ENCODE results near the gene SCYL2. TPM values are rescaled to one million over a fixed set of nuclear protein-coding genes. Genes with fewer than 3 reads are reported as not detected.

SCYL2 gene
- total RNA-seq, 1 donor from 2014 or later: 53.9 TPM

DNA sequence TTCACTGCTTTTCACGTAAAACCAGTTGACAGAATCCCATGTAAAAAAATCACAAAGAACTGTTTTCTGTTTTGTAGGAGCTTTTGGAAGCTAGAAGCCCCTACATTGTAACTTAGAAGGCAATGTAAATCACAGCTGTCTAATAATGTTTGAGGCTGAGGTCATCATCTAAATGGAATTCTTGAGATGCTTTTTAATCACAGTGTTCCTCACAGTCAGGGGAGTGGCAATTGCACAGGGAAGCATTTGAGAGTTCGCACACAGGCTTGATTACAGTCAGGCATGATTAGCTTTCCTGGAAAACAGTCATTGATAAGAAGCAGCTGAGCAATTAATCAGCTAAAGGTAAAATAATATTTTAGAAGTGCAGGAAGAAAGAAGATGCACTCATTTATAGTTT lies 92.8 kb downstream of the SCYL2 start:
- H3K27ac Mint-ChIP-seq (ENCODE audit: unreplicated experiment): no peak overlapping the region
- TF ChIP-seq, protein P1, sequence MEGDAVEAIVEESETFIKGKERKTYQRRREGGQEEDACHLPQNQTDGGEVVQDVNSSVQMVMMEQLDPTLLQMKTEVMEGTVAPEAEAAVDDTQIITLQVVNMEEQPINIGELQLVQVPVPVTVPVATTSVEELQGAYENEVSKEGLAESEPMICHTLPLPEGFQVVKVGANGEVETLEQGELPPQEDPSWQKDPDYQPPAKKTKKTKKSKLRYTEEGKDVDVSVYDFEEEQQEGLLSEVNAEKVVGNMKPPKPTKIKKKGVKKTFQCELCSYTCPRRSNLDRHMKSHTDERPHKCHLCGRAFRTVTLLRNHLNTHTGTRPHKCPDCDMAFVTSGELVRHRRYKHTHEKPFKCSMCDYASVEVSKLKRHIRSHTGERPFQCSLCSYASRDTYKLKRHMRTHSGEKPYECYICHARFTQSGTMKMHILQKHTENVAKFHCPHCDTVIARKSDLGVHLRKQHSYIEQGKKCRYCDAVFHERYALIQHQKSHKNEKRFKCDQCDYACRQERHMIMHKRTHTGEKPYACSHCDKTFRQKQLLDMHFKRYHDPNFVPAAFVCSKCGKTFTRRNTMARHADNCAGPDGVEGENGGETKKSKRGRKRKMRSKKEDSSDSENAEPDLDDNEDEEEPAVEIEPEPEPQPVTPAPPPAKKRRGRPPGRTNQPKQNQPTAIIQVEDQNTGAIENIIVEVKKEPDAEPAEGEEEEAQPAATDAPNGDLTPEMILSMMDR (IDR thresholded peaks at IDR 0.05): no peak
- H3K27me3 Mint-ChIP-seq (ENCODE audit: low read depth): peaks cover 40% of the 10 kb centered on the region
- H3K9me3 Mint-ChIP-seq (ENCODE audit: low read depth): no peaks in the 10 kb centered on the region
- no peak overlapping the region for H3K4me3 Mint-ChIP-seq (ENCODE audit: unreplicated experiment)
- DNase-seq (ENCODE audit: low spot score): no peak
- peaks cover 4% of the 10 kb centered on the region for H3K4me1 Mint-ChIP-seq (ENCODE audit: low read depth)
- no peaks in the 10 kb centered on the region for H3K36me3 Mint-ChIP-seq (ENCODE audit: low read depth)

DNA sequence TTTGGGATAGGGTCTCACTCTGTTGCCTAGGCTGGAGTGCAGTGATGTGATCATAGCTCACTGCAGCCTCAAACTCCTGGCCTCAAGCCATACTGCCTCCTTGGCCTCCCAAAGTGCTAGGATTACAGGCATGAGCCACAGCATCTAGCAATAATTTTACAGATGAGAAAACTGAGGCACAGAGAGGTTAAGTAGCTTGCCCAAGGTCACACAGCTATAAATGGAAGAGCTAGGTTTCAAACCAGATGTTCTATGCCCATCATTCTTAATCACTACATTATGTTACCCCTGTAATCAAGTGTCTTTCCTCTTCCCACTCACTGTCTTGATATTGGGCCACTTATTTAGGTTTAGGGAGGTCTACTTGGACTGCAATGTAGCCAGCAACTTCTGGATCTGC lies 93.5 kb downstream of the SCYL2 start:
- H3K36me3 Mint-ChIP-seq (ENCODE audit: low read depth): no peaks in the 10 kb centered on the region
- H3K4me3 Mint-ChIP-seq (ENCODE audit: unreplicated experiment): no peak overlapping the region
- no peak for DNase-seq (ENCODE audit: low spot score)
- H3K4me1 Mint-ChIP-seq (ENCODE audit: low read depth): peaks cover 4% of the 10 kb centered on the region
- H3K27me3 Mint-ChIP-seq (ENCODE audit: low read depth): peaks cover 37% of the 10 kb centered on the region
- TF ChIP-seq, protein P1 (IDR thresholded peaks at IDR 0.05): no peak
- no peak overlapping the region for H3K27ac Mint-ChIP-seq (ENCODE audit: unreplicated experiment)
- no peaks in the 10 kb centered on the region for H3K9me3 Mint-ChIP-seq (ENCODE audit: low read depth)

DNA sequence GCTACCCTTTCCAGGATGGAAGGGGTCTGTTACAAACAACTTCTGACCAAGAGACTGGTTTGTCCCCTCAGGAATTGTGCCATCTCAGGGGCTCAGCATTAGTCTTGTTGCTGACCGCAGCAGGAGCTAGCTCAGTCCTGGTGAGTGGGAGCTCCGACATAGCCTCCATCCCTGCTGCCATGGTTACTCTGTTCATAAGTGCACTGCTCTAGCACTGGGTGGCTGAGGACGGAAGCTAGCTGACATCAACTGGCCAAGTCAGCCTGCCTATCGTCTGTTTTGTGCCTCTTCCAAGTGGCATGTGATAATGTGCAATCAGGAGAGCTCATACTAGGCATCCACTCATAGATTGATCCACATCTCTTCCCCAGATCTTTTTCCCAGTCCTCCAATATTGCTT lies 97.3 kb downstream of the SCYL2 start:
- TF ChIP-seq, protein P1 (IDR thresholded peaks at IDR 0.05): no peak
- no peak for DNase-seq (ENCODE audit: low spot score)
- Mint-ChIP-seq H3K27ac (ENCODE audit: unreplicated experiment) (no peak overlapping the region), H3K4me3 (ENCODE audit: unreplicated experiment) (no peak overlapping the region), H3K27me3 (ENCODE audit: low read depth) (peaks cover 21% of the 10 kb centered on the region), H3K36me3 (ENCODE audit: low read depth) (no peaks in the 10 kb centered on the region), H3K4me1 (ENCODE audit: low read depth) (peaks cover 4% of the 10 kb centered on the region), H3K9me3 (ENCODE audit: low read depth) (no peaks in the 10 kb centered on the region)

DNA sequence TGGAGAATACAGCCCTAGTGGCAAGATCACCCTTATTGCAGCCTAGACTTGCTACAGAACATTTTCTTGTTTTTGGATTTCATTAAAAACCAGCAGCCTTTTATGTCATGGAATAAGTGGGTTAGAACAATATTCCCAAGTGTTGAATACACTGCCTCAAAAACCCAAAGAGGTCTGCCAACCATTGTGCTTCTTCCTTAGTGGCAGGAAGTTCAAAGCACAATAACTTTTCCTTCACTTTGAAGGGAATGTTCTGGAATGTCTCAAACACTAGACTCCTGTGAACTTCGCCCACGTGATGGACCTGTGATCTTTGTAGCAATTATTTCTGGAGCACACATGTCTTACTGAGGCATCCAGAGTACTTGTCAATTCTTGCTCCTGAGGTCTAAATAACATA lies 98.4 kb downstream of the SCYL2 start:
- DNase-seq (ENCODE audit: low spot score): no peak
- TF ChIP-seq, protein P1 (IDR thresholded peaks at IDR 0.05): no peak
- Mint-ChIP-seq H3K27ac (ENCODE audit: unreplicated experiment) (no peak overlapping the region), H3K4me3 (ENCODE audit: unreplicated experiment) (no peak overlapping the region), H3K36me3 (ENCODE audit: low read depth) (no peaks in the 10 kb centered on the region), H3K27me3 (ENCODE audit: low read depth) (peaks cover 21% of the 10 kb centered on the region), H3K4me1 (ENCODE audit: low read depth) (no peaks in the 10 kb centered on the region), H3K9me3 (ENCODE audit: low read depth) (peaks cover 4% of the 10 kb centered on the region)

DNA sequence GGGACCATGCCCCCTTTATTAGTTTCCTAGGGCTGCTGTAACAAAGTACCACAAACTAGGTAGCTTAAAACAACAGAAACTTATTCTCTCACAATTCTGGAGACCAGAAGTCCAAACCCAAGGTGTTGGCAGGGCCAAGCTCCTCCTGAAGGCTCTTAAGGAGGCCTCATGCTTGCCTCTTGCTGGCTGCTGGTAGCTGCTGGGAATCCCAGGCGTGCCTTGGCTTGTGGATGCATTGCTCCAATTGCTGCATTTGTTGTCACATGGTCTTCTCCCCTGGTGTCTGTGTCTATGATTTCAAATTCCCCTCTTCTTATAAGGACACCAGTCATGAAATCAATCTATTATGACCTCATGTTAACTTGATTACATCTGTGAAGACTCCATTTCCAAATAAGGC lies 101.1 kb downstream of the SCYL2 start:
- peaks cover 7% of the 10 kb centered on the region for H3K27me3 Mint-ChIP-seq (ENCODE audit: low read depth)
- H3K4me3 Mint-ChIP-seq (ENCODE audit: unreplicated experiment): no peak overlapping the region
- H3K4me1 Mint-ChIP-seq (ENCODE audit: low read depth): peaks cover 4% of the 10 kb centered on the region
- H3K27ac Mint-ChIP-seq (ENCODE audit: unreplicated experiment): no peak overlapping the region
- no peak for DNase-seq (ENCODE audit: low spot score)
- no peaks in the 10 kb centered on the region for H3K36me3 Mint-ChIP-seq (ENCODE audit: low read depth)
- peaks cover 4% of the 10 kb centered on the region for H3K9me3 Mint-ChIP-seq (ENCODE audit: low read depth)
- TF ChIP-seq, protein P1 (IDR thresholded peaks at IDR 0.05): no peak
